Measurements from ENCODE around the gene SLC6A9.

GRCh38 chr1:43973981-43974442, 57.2 kb downstream of the SLC6A9 start:
- TF ChIP-seq CTCF (conservative IDR thresholded peaks at IDR 0.05 in 1 of 2, IDR thresholded peaks at IDR 0.05 in 1 of 2; ENCODE audit: extremely low read depth in 1 of 2, insufficient read depth in 1 of 2, low read depth in 1 of 2, low read length in 2 of 2): no peak
- no peak for TF ChIP-seq EZH2 (IDR thresholded peaks at IDR 0.05; ENCODE audit: borderline replicate concordance, low read length)
